ENCODE data around the gene PMFBP1. TPM values are rescaled to one million over a fixed set of nuclear protein-coding genes. Genes with fewer than 3 reads are reported as not detected.

PMFBP1 gene
- total and polyA plus RNA-seq, 2 experiments from 2014 or later = 2.6 to 3.3 TPM

- TF ChIP-seq REST (IDR thresholded peaks at IDR 0.05; ENCODE audit: unreplicated experiment) (no peak), CTCF (conservative IDR thresholded peaks at IDR 0.05; ENCODE audit: low read depth in 2 of 2) (no peak), NANOG (IDR thresholded peaks at IDR 0.05; ENCODE audit: borderline replicate concordance) (no peak), ZNF331 (CRISPR knock-in tag; IDR thresholded peaks at IDR 0.05; ENCODE audit: low read depth) (no peak), JUNB (IDR thresholded peaks at IDR 0.05; ENCODE audit: unreplicated experiment) (no peak), EZH2 (IDR thresholded peaks at IDR 0.05; ENCODE audit: low read depth, unreplicated experiment) (no peak), ETS1 (IDR thresholded peaks at IDR 0.05) (no peak), ZNF114 (CRISPR knock-in tag; IDR thresholded peaks at IDR 0.05) (no peak), STAT1 (IDR thresholded peaks at IDR 0.05; ENCODE audit: unreplicated experiment) (no peak), POLR2AphosphoS5 (IDR thresholded peaks at IDR 0.05; ENCODE audit: low read depth) (no peak)
These were observed 7.3 kb downstream of the PMFBP1 start (continued) for GRCh38 chr16:72164691-72165090.

- Histone ChIP-seq H3K79me2 (replicated peaks; ENCODE audit: insufficient read depth) (no peaks in the 10 kb centered on the region), H2AFZ (no peak overlapping the region), H3K4me2 (peak overlapping the region; percentile 58), H3K9me2 (ENCODE audit: insufficient read depth) (peaks cover 8% of the 10 kb centered on the region), H3K27ac (ENCODE audit: low read depth) (no peak overlapping the region), H3K27me3 (ENCODE audit: insufficient read depth) (no peaks in the 10 kb centered on the region), H3F3A (replicated peaks; ENCODE audit: low read depth) (no peaks in the 10 kb centered on the region), H3K4me1 (ENCODE audit: insufficient read depth) (peaks cover 17% of the 10 kb centered on the region), H3K36me3 (ENCODE audit: insufficient read depth) (no peaks in the 10 kb centered on the region), H4K20me1 (replicated peaks; ENCODE audit: insufficient read depth) (no peaks in the 10 kb centered on the region), H3K4me3 (peak overlapping the region; percentile 17; the same call in 1 of the 2 replicates)
- peak; percentile 7 for DNase-seq (ENCODE audit: low spot score)
- Mint-ChIP-seq H3K4me3 (peak overlapping the region; percentile 18; the same call in 1 of the 3 replicates), H3K27ac (peak overlapping the region; percentile 21; the same call in 1 of the 2 replicates), H3K36me3 (ENCODE audit: low read depth) (peaks cover 4% of the 10 kb centered on the region; the same call in 2 of the 3 replicates), H3K9me3 (peaks cover 5% of the 10 kb centered on the region), H3K4me1 (peaks cover 14% of the 10 kb centered on the region), H3K27me3 (ENCODE audit: insufficient read depth, low read depth, poor library complexity) (no peaks in the 10 kb centered on the region)
- peak; percentile 44 for ATAC-seq
- TF ChIP-seq EZH2 (IDR thresholded peaks at IDR 0.05; ENCODE audit: low read depth, unreplicated experiment) (no peak), STAT1 (IDR thresholded peaks at IDR 0.05; ENCODE audit: unreplicated experiment) (no peak), EZH2phosphoT487 (IDR thresholded peaks at IDR 0.05; ENCODE audit: unreplicated experiment) (no peak), ZNF462 (CRISPR knock-in tag; IDR thresholded peaks at IDR 0.05) (no peak), NANOG (IDR thresholded peaks at IDR 0.05; ENCODE audit: borderline replicate concordance) (no peak; the same call in 1 of the 2 replicates)
These were observed 9.8 kb downstream of the PMFBP1 start for GRCh38 chr16:72162105-72162692.
